Eye (tissue), 1 donor: ENCODE results near the gene CADPS2.
"Not testable (repeated sequence)": the region's sequence is repeated elsewhere in the genome, so short reads cannot be mapped to it uniquely, and the experiment has no call there.

Experiments used
- DNase-seq: peaks from one replicate; pipeline ENCODE4 v3.0.0-alpha.2; 2015

Gene CADPS2

DNA sequence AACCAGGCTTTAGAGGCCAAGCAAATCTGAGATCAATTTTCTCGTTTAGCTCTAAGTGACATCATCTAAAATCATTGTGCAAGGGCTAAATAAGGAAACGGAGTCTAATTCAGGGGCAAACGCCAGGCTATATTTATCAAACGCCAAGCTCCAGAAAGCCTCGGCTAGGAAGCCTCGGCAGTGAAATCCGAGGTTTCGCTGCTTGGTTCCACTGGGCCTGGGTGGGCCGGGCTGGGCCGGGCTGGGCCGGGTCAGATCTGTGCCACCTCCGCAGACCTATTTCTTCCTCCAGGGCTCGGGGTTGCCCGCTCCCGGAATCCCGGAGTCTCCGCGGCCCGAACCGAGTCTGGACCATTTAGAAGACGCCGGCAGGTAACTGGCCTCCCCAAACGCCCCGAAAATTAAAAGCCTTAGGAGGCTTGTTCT is 581.3 kb downstream of the CADPS2 start:
- peak; percentile 74 for DNase-seq

- peak; percentile 68 for DNase-seq
Measured at GRCh38 chr7:122304319-122304975, 581.8 kb downstream of the CADPS2 start, which contains the start of gene FEZF1. Gene FEZF1 (minus strand): TSS chr7:122304750. CDS start chr7:122304437, 313 bp downstream.

DNA sequence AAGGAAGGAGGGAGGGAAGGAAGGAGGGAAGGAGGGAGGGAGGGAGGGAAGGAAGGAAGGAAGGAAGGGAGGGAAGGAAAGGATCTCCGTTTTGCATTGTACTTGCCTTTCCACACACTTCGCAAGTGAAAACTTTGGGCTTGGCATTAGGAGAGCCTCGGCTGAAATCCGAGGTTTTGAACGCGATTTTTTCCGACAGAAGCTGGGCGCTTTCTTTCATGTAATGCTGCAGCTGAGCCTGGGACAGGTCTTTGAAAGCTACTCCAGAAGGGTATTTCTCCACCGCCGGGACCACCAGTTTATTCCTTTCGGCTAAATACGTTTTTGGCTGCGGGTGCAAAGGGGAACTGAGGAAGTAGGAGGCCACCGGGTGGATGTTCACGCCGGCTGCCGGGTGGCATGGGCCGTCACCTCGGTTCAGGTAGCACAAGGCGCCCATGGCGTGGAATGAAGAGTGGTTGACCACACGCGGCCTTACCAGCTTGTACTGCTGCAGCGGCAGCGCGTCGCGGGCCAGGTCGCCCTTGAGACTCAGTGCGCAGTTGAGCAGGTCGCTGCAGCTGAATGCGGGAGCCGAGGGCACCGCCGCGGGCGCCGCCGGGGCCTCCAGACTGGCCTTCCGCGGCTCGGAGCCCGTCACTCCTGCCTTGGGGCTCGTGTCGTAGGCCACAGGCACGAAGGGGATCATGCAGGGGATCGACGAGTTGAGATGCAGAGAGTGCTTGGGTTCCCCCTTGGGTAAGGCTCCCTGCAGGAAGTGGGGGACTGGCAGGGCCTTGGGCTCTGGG is 582.5 kb downstream of the CADPS2 start:
- peak; percentile 77 for DNase-seq

- DNase-seq: peak; percentile 76
Measured at GRCh38 chr7:122302761-122303530, 583.3 kb downstream of the CADPS2 start.

DNA sequence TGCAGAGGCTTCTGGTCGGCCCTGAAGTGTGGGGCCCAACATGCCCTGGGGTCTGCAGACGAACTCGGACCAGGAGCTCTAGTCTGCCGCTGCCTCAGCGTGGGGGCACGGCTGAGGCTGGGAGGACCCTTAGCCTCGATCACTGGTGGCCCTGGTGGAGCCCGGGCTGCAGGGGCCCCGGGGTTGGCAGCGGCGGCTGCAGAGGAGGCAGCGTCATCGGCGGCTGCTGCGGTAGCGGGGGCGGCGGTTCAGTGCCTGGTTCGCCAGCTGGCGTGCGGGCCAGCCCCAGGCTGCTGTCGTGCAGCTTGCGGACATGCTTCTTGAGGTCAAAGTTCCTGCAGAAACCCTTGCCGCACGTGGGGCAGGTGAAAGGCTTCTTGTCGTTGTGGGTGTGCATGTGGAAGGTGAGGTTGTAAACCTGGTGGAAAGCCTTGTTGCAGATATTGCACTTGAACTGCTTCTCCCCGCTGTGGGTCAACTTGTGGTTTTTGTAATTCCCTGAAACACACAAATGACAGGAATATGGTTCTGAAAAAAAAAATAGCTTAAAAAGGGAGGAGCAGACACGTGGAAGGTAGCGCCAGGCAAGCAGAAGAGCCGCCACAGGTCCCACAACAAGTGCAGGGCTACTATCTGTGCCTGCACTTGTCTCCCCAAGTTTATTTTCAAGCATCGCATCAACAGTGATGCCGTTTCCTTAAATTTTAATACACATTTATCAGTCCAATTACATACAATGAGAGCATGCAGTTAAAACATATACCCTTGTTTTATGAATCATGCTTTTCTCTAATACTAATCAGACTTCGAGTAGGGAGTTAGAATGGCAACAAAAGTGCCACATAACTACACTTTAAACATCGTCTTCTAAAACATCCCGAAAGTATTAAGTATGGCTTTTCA is 584.2 kb downstream of the CADPS2 start:
- peak; percentile 79 for DNase-seq

GRCh38 chr7:122300956-122301833 is 585.1 kb downstream of the CADPS2 start:
- DNase-seq: peak; percentile 64

DNA sequence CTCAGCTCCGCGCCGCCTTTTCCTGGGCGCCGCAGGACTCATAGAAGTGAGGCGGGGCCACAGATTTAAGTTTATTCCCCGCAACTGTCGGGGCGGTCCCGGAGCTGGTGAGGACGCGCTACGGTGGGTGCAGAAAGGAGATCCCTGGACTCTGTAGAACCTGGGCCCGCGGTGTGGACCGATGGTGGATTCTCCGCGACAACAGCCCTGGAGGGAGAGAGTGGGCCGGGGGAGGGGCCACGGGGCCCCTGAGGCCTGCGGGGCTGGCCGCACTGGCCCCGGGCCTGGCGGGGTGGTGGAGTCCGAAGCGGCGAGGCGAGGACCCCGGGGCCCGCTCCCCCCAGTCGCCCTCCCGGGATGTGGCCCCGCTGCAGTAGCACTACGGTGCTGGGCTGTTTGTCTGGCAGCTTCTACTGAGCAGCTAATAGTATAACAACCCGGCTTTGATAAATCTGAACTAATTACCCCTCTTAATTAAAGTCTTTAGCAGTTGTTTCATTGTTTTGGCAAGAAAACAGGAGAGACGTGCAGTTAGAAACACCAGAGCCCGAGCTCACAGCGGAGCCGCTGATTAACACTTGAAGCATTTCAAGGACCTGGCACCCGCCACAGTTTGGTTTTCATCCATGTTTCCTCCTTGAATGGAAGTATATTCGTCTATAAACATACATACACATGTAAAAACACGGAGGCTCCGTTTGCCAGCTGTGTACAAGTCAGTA is 585.9 kb downstream of the CADPS2 start:
- DNase-seq: peak; percentile 77

DNA sequence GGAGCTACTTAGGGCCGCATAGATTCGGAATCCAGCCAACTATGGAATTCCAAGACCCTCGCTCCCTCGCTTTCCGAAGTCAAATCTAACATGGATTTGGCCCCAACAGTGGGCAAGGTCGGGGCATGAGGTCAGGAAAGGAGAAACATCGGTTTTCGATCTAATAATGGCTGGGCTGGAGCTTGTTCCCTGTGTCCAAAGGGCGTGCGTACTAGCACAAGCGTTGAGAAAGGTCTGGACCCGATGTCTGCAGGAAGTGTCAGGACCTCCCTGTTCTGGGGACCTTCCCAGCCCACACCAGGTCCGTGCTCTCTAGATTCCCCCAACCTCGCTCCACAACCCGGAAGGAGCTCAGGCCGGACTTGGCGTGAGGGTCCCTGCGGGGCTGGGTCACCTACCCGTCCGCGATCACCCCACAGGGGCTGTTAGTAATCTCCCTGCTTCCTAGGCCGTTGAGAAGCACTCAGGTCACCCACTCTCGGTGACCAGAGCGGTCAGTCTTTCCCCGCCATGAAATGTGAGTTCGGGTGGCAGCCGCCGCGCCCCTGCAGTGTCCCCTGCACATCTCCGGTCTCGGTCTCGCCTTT is 586.5 kb downstream of the CADPS2 start:
- peak; percentile 67 for DNase-seq

GRCh38 chr7:122298618-122299017 is 587.6 kb downstream of the CADPS2 start:
- peak; percentile 4 for DNase-seq

- DNase-seq: peak; percentile 1
Measured at GRCh38 chr7:122298131-122298530, 588.1 kb downstream of the CADPS2 start.

GRCh38 chr7:122291189-122291588 is 595.1 kb downstream of the CADPS2 start:
- DNase-seq: no peak

GRCh38 chr7:122290476-122290875 is 595.8 kb downstream of the CADPS2 start:
- no peak for DNase-seq

- no peak for DNase-seq
Measured at GRCh38 chr7:122289426-122289825, 596.8 kb downstream of the CADPS2 start.

GRCh38 chr7:122284608-122285007 is 601.7 kb downstream of the CADPS2 start:
- DNase-seq: not testable (repeated sequence)

DNA sequence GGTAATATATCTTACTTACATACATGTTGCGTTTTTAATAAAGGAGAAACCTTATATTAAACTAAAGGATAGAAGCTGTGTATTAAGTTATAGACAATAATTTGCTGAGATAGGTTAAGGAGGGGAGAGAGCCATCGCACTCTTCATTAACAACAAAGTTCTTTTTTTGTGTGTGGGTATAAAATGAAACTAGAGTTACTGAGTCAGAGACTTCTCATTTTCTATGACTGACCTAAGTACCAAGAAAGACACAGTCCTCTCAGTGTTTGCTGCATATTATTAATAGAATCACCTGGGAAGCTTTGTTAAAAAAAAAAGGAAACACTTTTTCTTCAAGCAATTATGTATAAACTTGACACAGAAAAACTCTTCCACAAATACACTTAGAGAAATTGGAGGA is 613.1 kb downstream of the CADPS2 start:
- DNase-seq: no peak

DNA sequence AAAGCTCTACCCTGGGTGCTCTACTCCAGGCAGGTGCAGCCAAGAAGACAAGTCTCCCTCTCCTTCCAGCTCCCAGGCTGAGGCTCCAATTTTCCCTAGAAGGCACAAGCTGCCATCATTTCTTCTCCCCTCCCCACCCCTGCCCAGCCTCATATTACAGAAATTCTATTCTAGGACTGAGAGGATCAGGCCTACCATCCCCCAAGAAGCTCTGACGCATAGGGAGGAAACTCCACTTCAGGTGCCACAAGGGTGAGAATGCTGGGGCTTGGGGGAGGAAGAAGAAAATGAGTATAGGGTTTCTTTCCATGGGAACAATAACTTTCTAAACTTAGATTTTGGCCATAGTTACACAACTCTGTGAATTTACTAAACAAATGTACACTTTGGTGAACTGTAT is 617.0 kb downstream of the CADPS2 start:
- no peak for DNase-seq
